Erythroblast (primary cell): Measurements from ENCODE around the gene ELMO2.

ENCODE experiments used
- GATA1 ChIP-seq: IDR thresholded peaks from 2 replicates; pipeline ENCODE4 v1.6.1; 2011; ENCODE audit warnings: low read depth, mild to moderate bottlenecking, control low read depth, low read length, moderate library complexity
- POLR2A ChIP-seq: IDR thresholded peaks from 2 replicates; pipeline ENCODE4 v1.6.1; 2011; ENCODE audit warnings: mild to moderate bottlenecking, low read length

DNA sequence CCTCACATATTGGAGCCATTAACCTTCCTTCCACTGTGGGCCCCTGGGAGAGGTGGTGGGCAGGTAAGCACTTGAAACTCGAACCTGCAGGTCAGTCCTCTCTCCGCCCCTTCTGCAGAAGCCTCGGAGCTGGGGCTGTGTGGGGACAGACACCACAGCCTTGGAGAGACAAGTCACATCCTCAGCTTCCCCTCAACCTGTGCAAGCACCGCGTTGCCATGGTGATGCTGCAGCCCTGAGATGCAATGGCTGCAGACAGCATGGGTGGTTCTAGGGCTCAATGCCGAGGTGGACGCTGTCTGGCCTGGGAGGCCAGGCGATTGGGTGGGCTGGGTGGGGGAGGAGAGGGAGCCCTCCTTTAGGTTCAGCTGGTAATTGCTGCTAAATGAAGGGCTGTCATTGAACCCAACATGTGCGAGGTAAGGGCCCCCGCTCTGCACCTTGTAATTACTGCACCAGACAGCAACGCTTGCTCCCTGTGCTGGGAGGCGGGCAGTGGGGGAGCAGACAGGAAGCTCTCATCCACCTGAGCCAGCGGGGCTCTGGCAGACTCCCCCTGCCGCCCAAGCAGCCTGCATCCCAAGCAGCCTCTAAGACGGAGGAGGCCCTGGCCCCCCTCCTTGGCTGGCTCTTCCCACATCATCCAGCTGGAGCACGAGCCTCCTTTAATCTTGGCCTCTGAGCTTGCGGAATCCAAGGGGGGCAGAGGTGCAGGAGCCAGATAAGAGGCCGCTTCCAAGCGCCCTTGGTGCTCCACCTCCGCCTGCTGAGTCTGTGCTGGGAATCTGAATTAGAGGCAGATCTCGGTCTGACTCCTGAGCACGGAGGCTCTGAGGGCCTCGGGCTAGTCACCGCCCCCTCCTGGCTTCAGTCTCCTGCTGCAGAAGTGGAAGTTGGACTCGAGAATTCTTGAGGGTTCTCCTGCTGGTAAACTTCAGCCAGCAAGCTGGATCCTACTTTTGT is 58.3 kb downstream of the ELMO2 start:
- TF ChIP-seq POLR2A (no peak), GATA1 (no peak)
